Peyer's patch (tissue), 4 donors: ENCODE measurements around the gene ZBTB44.

Experiments used
- CTCF ChIP-seq, 6 experiments: fragments of 450-650 bp in 4 of 6; fragments of 200-600 bp in 2 of 6; sonication (generic) in 1 of 6; IDR thresholded peaks; one replicate each; pipeline ENCODE4 v1.5.1; 2017 to 2019; ENCODE audit warnings: antibody characterized with exemption in 6 of 6, mild to moderate bottlenecking in 3 of 6, moderate library complexity in 1 of 6
- POLR2A ChIP-seq, 2 donors: fragments of 450-650 bp; IDR thresholded peaks; one replicate each; pipeline ENCODE4 v1.5.1; 2017; ENCODE audit warnings: antibody characterized with exemption in 2 of 2, mild to moderate bottlenecking in 2 of 2, moderate library complexity in 2 of 2

GRCh38 chr11:130312046-130312445 is 2.7 kb downstream of the ZBTB44 start:
- TF ChIP-seq CTCF (IDR thresholded peaks at IDR 0.05), result no peak
- no peak for TF ChIP-seq POLR2A (IDR thresholded peaks at IDR 0.05)
